SK-N-SH (cell line): ENCODE measurements around the gene ANAPC4. TPM values are rescaled to one million over a fixed set of nuclear protein-coding genes. Genes with fewer than 3 reads are reported as not detected.

Experiments used
- CTCF ChIA-PET: fragments of 300-600, 350-600 bp; formaldehyde crosslinking; extraction: SDS; loops from one replicate; lab custom pipeline; 2021; lab: Yijun Ruan, JAX
- POLR2A ChIA-PET: fragments of 350-600 bp; sonication (Branson Sonifier 250); formaldehyde crosslinking; extraction: SDS; loops from one replicate; lab custom pipeline; 2020; ENCODE audit warnings: antibody characterized with exemption, inconsistent platforms; lab: Yijun Ruan, JAX
- DNase-seq: peaks from one replicate; pipeline ENCODE4 v3.0.0; 2012
- H2AFZ ChIP-seq: fragments of 200-600 bp; sonication (generic); 2 replicates; pipeline ENCODE4 v1.8.1; 2016; ENCODE audit warnings: antibody characterized with exemption, mild to moderate bottlenecking, low read depth
- H3F3A ChIP-seq: fragments of 200-600 bp; sonication (generic); replicated peaks from 2 replicates; pipeline ENCODE3; 2016; ENCODE audit warnings: antibody characterized with exemption, mild to moderate bottlenecking; ENCODE audit not compliant: insufficient read depth
- H3K27ac ChIP-seq, 2 experiments: fragments of 200-500 bp in 1 of 2; fragments of 200-600 bp in 1 of 2; sonication (Bioruptor generic) in 1 of 2; sonication (generic), shearing (Covaris generic) in 1 of 2; 2 replicates each; pipeline versions ENCODE4 v1.5.1 to v1.6.1; 2014 to 2016; ENCODE audit warnings: low read depth in 2 of 2, inconsistent platforms in 1 of 2, low read length in 1 of 2, mild to moderate bottlenecking in 1 of 2, mixed read lengths in 1 of 2
- H3K27me3 ChIP-seq: fragments of 200-600 bp; sonication (generic), shearing (Covaris generic); 2 replicates; pipeline ENCODE4 v1.6.1; 2016; ENCODE audit warnings: mixed run types; ENCODE audit not compliant: insufficient read depth
- H3K36me3 ChIP-seq, 2 experiments: fragments of 200-500 bp in 1 of 2; fragments of 200-600 bp in 1 of 2; sonication (Bioruptor generic) in 1 of 2; sonication (generic) in 1 of 2; replicated peaks in 1 of 2; 2 replicates each; pipeline versions ENCODE3 to v1.5.1; 2014 to 2016; ENCODE audit warnings: low read length in 1 of 2, mild to moderate bottlenecking in 1 of 2; ENCODE audit not compliant: insufficient read depth in 2 of 2, control insufficient read depth in 1 of 2
- H3K4me1 ChIP-seq, 2 experiments: fragments of 200-500 bp in 1 of 2; fragments of 200-600 bp in 1 of 2; sonication (Bioruptor generic) in 1 of 2; sonication (generic), shearing (Covaris generic) in 1 of 2; 2 replicates each; pipeline versions ENCODE4 v1.5.1 to v1.6.1; 2014 to 2016; ENCODE audit warnings: low read depth in 1 of 2, low read length in 1 of 2, mixed run types in 1 of 2; ENCODE audit not compliant: insufficient read depth in 2 of 2, control insufficient read depth in 1 of 2
- H3K4me2 ChIP-seq: fragments of 200-600 bp; sonication (generic), shearing (Covaris generic); 2 replicates; pipeline ENCODE4 v1.6.1; 2017; ENCODE audit warnings: mixed run types
- H3K4me3 ChIP-seq, 2 experiments: fragments of 200-500 bp in 1 of 2; fragments of 200-600 bp in 1 of 2; sonication (Bioruptor generic) in 1 of 2; sonication (generic), shearing (Covaris generic) in 1 of 2; 2 replicates each; pipeline versions ENCODE4 v1.5.1 to v1.8.1; 2014 to 2016; ENCODE audit warnings: low read depth in 2 of 2, inconsistent platforms in 1 of 2, low read length in 1 of 2, mild to moderate bottlenecking in 1 of 2, mixed read lengths in 1 of 2, moderate library complexity in 1 of 2
- H3K79me2 ChIP-seq: fragments of 200-600 bp; sonication (generic); 2 replicates; pipeline ENCODE4 v1.8.1; 2017; ENCODE audit warnings: mild to moderate bottlenecking; ENCODE audit not compliant: insufficient read depth
- H3K9ac ChIP-seq: fragments of 200-600 bp; sonication (generic); 2 replicates; pipeline ENCODE4 v1.6.1; 2017; ENCODE audit warnings: mixed run types
- H3K9me2 ChIP-seq: fragments of 200-600 bp; sonication (generic); 2 replicates; pipeline ENCODE4 v1.6.1; 2017; ENCODE audit warnings: mixed run types
- H3K9me3 ChIP-seq: fragments of 200-600 bp; sonication (generic); 2 replicates; pipeline ENCODE4 v1.6.1; 2017; ENCODE audit warnings: mixed run types, mild to moderate bottlenecking, moderate library complexity
- H4K20me1 ChIP-seq: fragments of 200-600 bp; sonication (generic); 2 replicates; pipeline ENCODE4 v1.6.1; 2017; ENCODE audit warnings: mild to moderate bottlenecking, mixed run types; ENCODE audit not compliant: insufficient read depth
- CHD2 ChIP-seq: fragments of 150-350 bp; IDR thresholded peaks from 2 replicates; pipeline ENCODE4 v1.6.1; 2018; ENCODE audit warnings: low read length; ENCODE audit not compliant: partially characterized antibody
- ELF1 ChIP-seq: IDR thresholded peaks from 2 replicates; pipeline ENCODE4 v1.4.0; 2012
- EP300 ChIP-seq, 2 experiments: IDR thresholded peaks; 2 replicates each; pipeline versions ENCODE4 v1.4.0 to v1.6.1; 2012; ENCODE audit warnings: borderline replicate concordance in 1 of 2, low read depth in 1 of 2, low read length in 1 of 2
- FOSL2 ChIP-seq: IDR thresholded peaks from 2 replicates; pipeline ENCODE4 v1.4.0; 2012; ENCODE audit warnings: low read depth, mild to moderate bottlenecking, moderate library complexity, borderline replicate concordance
- FOXM1 ChIP-seq: IDR thresholded peaks from 2 replicates; pipeline ENCODE4 v1.4.0; 2012; ENCODE audit warnings: low read depth, mild to moderate bottlenecking
- GABPA ChIP-seq: IDR thresholded peaks from 2 replicates; pipeline ENCODE4 v1.4.0; 2012; ENCODE audit warnings: low read depth, mild to moderate bottlenecking
- JUND ChIP-seq: IDR thresholded peaks from 2 replicates; pipeline ENCODE4 v1.4.0; 2012
- MEF2A ChIP-seq: IDR thresholded peaks from 2 replicates; pipeline ENCODE4 v1.4.0; 2012; ENCODE audit warnings: low read depth, borderline replicate concordance
- MXI1 ChIP-seq: IDR thresholded peaks from 2 replicates; pipeline ENCODE4 v1.6.1; 2012; ENCODE audit warnings: mild to moderate bottlenecking, low read depth, low read length, improper control_type of control experiment
- NRF1 ChIP-seq: IDR thresholded peaks from 2 replicates; pipeline ENCODE4 v1.6.1; 2012; ENCODE audit warnings: low read depth, mild to moderate bottlenecking, low read length
- RAD21 ChIP-seq: IDR thresholded peaks from 2 replicates; pipeline ENCODE4 v1.6.1; 2012; ENCODE audit warnings: mild to moderate bottlenecking, low read length
- RCOR1 ChIP-seq: fragments of 150-350 bp; IDR thresholded peaks from 2 replicates; pipeline ENCODE4 v1.6.1; 2017; ENCODE audit warnings: antibody characterized with exemption, low read length
- RXRA ChIP-seq: IDR thresholded peaks from 2 replicates; pipeline ENCODE4 v1.4.0; 2012; ENCODE audit warnings: low read depth, mild to moderate bottlenecking, borderline replicate concordance
- SMC3 ChIP-seq: IDR thresholded peaks from 2 replicates; pipeline ENCODE4 v1.6.1; 2012; ENCODE audit warnings: low read depth, low read length, improper control_type of control experiment
- TAF1 ChIP-seq: IDR thresholded peaks from 2 replicates; pipeline ENCODE4 v1.6.1; 2012; ENCODE audit warnings: low read depth, mild to moderate bottlenecking, low read length, moderate library complexity, borderline replicate concordance
- TCF12 ChIP-seq: IDR thresholded peaks from 2 replicates; pipeline ENCODE4 v1.4.0; 2012
- YY1 ChIP-seq: IDR thresholded peaks from 2 replicates; pipeline ENCODE4 v1.4.0; 2012; ENCODE audit warnings: low read depth, mild to moderate bottlenecking
- WGBS: methylation state at CpG from one replicate; pipeline ENCODE4 v1.1.6; 2017; ENCODE audit warnings: low lambda C conversion rate; 5-methylcytosine and 5-hydroxymethylcytosine counted together
- polyA plus RNA-seq, 3 experiments: library from polyadenylated mRNA; depleted of rRNA; stranded (reverse); fragments of >200 nt; gene quantifications; 2 replicates each; pipeline ENCODE4 v1.2.3, GENCODE V29; 2012
- TF ChIP-seq, protein P1 (sequence below): IDR thresholded peaks from 2 replicates; pipeline ENCODE4 v1.4.0; 2012; ENCODE audit warnings: low read depth, borderline replicate concordance
- TF ChIP-seq, protein P2 (sequence below): IDR thresholded peaks from 2 replicates; pipeline ENCODE4; 2012
- TF ChIP-seq, protein P3 (sequence below): IDR thresholded peaks from 2 replicates; pipeline ENCODE4 v1.4.0; 2012; ENCODE audit warnings: low read depth
- TF ChIP-seq, protein P4 (sequence below): IDR thresholded peaks from 2 replicates; pipeline ENCODE4 v1.6.1; 2012; ENCODE audit warnings: mild to moderate bottlenecking, low read depth, low read length, moderate library complexity
- TF ChIP-seq, protein P5 (sequence below): fragments of 200-600 bp; sonication (generic); IDR thresholded peaks from 2 replicates; pipeline ENCODE4 v1.6.1; 2017; ENCODE audit warnings: antibody characterized with exemption, mild to moderate bottlenecking, moderate library complexity

The ANAPC4 gene
- polyA plus RNA-seq, 1 of the 3 experiments (the other 2 are of a cell fraction) = 7.7 TPM

DNA sequence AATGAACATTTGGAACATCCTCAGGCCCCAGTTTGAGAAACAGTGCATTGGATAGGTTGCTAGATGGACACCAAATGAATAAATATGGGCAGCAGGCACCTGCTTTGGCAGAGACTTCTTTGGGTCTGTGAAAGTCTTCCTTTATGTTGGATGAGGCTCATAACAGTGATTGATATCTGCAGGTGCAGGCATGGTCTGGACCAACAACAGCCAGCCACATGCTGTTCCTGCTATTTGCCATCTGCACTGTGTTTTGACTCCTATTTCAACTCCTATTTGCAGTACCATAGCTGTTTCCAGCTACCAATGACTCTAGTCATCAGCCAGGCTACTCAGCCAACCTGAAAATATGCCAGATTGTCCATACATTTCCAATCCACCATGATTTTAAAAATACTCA is 60.9 kb downstream of the ANAPC4 start:
- no peak overlapping the region for H3K4me3 ChIP-seq
- no peak overlapping the region for H2AFZ ChIP-seq
- no peaks in the 10 kb centered on the region; a peak in 1 of 4 replicates for H3K4me1 ChIP-seq
- H3K9me3 ChIP-seq = no peaks in the 10 kb centered on the region
- H3K9me2 ChIP-seq = no peaks in the 10 kb centered on the region
- H3F3A ChIP-seq = no peaks in the 10 kb centered on the region
- no peak overlapping the region for H3K4me2 ChIP-seq
- no peaks in the 10 kb centered on the region for H3K36me3 ChIP-seq
- TF ChIP-seq ELF1 (no peak), MXI1 (no peak), RXRA (no peak), FOSL2 (no peak), NRF1 (no peak), YY1 (no peak), TCF12 (no peak), RAD21 (no peak), TAF1 (no peak), JUND (no peak), GABPA (no peak), RCOR1 (no peak)
- TF ChIP-seq, protein P1, sequence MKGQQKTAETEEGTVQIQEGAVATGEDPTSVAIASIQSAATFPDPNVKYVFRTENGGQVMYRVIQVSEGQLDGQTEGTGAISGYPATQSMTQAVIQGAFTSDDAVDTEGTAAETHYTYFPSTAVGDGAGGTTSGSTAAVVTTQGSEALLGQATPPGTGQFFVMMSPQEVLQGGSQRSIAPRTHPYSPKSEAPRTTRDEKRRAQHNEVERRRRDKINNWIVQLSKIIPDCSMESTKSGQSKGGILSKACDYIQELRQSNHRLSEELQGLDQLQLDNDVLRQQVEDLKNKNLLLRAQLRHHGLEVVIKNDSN = no peak
- TF ChIP-seq, protein P2, sequence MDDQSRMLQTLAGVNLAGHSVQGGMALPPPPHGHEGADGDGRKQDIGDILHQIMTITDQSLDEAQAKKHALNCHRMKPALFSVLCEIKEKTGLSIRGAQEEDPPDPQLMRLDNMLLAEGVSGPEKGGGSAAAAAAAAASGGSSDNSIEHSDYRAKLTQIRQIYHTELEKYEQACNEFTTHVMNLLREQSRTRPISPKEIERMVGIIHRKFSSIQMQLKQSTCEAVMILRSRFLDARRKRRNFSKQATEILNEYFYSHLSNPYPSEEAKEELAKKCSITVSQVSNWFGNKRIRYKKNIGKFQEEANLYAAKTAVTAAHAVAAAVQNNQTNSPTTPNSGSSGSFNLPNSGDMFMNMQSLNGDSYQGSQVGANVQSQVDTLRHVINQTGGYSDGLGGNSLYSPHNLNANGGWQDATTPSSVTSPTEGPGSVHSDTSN = no peak
- TF ChIP-seq, protein P3, sequence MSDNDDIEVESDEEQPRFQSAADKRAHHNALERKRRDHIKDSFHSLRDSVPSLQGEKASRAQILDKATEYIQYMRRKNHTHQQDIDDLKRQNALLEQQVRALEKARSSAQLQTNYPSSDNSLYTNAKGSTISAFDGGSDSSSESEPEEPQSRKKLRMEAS = no peak
- TF ChIP-seq, all 33 proteins: peak for 0
- no peak overlapping the region for H3K27ac ChIP-seq
- H4K20me1 ChIP-seq = no peaks in the 10 kb centered on the region
- no peaks in the 10 kb centered on the region for H3K27me3 ChIP-seq
- no peaks in the 10 kb centered on the region for H3K79me2 ChIP-seq
- DNase-seq = no peak
- H3K9ac ChIP-seq = no peak overlapping the region
- ChIA-PET POLR2A (no interaction called here), CTCF (no interaction called here)

DNA sequence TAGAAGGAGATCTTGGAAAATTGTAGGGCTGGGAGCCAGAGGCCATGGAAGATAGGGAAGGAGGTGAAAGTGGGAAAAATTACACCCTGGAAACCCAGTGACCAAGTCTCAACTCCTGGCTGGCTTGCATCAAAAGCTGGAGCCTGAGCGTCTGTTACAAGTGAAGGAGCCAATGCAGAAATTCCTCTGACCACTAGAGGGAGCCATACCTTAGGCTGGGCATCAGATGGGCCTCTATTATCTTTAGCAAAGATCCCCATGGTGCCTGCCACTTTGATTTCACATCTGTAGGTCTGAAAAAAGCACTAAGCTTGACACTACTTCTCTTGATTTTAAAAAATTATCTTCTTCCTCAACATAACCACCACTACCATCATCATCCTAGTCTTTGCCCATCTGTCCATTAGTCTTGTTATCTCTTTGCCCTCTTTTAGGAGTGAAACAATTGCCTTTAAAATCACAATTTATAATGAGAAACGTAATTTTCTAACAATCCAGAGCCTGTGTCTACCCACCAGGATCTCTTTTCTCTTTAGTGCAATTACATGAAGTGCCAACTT is 62.9 kb downstream of the ANAPC4 start:
- H2AFZ ChIP-seq = no peak overlapping the region
- TF ChIP-seq RXRA (no peak), GABPA (no peak), FOXM1 (no peak), SMC3 (peak; percentile 62), MEF2A (no peak), YY1 (no peak), EP300 (IDR thresholded peaks at IDR 0.05; ENCODE audit: borderline replicate concordance in 1 of 2, low read depth in 1 of 2, low read length in 1 of 2) (no peak), MXI1 (no peak), CHD2 (no peak)
- TF ChIP-seq, protein P4, sequence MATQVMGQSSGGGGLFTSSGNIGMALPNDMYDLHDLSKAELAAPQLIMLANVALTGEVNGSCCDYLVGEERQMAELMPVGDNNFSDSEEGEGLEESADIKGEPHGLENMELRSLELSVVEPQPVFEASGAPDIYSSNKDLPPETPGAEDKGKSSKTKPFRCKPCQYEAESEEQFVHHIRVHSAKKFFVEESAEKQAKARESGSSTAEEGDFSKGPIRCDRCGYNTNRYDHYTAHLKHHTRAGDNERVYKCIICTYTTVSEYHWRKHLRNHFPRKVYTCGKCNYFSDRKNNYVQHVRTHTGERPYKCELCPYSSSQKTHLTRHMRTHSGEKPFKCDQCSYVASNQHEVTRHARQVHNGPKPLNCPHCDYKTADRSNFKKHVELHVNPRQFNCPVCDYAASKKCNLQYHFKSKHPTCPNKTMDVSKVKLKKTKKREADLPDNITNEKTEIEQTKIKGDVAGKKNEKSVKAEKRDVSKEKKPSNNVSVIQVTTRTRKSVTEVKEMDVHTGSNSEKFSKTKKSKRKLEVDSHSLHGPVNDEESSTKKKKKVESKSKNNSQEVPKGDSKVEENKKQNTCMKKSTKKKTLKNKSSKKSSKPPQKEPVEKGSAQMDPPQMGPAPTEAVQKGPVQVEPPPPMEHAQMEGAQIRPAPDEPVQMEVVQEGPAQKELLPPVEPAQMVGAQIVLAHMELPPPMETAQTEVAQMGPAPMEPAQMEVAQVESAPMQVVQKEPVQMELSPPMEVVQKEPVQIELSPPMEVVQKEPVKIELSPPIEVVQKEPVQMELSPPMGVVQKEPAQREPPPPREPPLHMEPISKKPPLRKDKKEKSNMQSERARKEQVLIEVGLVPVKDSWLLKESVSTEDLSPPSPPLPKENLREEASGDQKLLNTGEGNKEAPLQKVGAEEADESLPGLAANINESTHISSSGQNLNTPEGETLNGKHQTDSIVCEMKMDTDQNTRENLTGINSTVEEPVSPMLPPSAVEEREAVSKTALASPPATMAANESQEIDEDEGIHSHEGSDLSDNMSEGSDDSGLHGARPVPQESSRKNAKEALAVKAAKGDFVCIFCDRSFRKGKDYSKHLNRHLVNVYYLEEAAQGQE = no peak
- TF ChIP-seq, protein P5, sequence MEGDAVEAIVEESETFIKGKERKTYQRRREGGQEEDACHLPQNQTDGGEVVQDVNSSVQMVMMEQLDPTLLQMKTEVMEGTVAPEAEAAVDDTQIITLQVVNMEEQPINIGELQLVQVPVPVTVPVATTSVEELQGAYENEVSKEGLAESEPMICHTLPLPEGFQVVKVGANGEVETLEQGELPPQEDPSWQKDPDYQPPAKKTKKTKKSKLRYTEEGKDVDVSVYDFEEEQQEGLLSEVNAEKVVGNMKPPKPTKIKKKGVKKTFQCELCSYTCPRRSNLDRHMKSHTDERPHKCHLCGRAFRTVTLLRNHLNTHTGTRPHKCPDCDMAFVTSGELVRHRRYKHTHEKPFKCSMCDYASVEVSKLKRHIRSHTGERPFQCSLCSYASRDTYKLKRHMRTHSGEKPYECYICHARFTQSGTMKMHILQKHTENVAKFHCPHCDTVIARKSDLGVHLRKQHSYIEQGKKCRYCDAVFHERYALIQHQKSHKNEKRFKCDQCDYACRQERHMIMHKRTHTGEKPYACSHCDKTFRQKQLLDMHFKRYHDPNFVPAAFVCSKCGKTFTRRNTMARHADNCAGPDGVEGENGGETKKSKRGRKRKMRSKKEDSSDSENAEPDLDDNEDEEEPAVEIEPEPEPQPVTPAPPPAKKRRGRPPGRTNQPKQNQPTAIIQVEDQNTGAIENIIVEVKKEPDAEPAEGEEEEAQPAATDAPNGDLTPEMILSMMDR = peak; percentile 91

More for the DNA sequence above, 62.9 kb downstream of the ANAPC4 start:
- Histone ChIP-seq H3K9me2 (no peaks in the 10 kb centered on the region), H3K27me3 (no peaks in the 10 kb centered on the region), H3F3A (no peaks in the 10 kb centered on the region), H3K9ac (no peak overlapping the region), H3K79me2 (no peaks in the 10 kb centered on the region), H3K4me3 (no peak overlapping the region; a peak in 1 of 4 replicates), H3K4me1 (no peaks in the 10 kb centered on the region; a peak in 1 of 4 replicates), H3K9me3 (no peaks in the 10 kb centered on the region), H3K36me3 (no peaks in the 10 kb centered on the region), H3K4me2 (no peak overlapping the region), H4K20me1 (no peaks in the 10 kb centered on the region), H3K27ac (no peak overlapping the region)
- CTCF ChIA-PET = interaction anchor here (0.6 to 6.9 kb wide), 32 partner anchors 9 to 437 kb away, joined by 3 to 166 read pairs (median 4); no protein-coding TSS in a partner anchor
- POLR2A ChIA-PET = interaction anchor here (0.6 kb wide), 1 partner anchor 1678 kb away, joined by 4 read pairs; no protein-coding TSS in a partner anchor
- 10% methylated on average over 2 of the region's 2 CpGs for WGBS
- peak; percentile 71 for DNase-seq
